ENCODE results near the gene KRT38.

The KRT38 gene

DNA sequence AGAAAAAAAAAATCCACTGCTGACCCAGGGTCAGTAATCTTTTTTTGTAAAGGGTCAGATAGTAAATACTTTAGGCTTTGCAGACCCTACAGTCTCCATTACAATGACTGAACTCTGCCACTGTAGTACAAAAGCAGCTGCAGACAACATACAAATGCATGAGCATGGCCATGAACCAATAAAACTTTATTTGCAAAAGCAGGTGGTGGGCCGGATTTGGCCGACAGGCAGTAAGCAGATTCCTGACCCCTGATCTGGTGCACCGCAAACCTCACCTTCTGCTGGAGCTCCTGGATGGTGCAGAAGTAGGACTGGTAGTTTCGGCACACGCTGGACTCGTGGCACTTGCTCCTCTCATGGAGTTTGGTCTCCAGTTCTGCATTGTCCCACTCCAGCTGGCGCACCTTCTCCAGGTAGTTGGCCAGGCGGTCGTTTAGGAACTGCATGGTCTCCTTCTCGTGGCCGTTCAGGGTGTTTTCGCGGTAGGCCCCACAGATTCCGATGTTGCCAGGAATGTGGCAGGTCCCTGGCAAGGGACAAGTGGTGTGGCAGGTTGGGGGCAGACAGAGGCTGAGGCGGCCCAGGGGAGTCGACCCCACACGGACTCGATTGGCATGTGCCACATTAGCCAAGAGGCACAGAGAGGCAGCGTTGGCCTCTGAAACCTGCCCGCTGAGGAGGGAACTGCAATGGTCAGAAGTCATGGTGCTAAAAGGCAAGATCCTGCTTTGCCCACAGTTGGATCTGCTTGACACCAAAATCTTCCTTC lies 29.5 kb downstream of the KRT38 start:
- DNase-seq (ENCODE audit: insufficient read length, low spot score) = no peak
- FAIRE-seq = no peak
- TF ChIP-seq, protein P1, sequence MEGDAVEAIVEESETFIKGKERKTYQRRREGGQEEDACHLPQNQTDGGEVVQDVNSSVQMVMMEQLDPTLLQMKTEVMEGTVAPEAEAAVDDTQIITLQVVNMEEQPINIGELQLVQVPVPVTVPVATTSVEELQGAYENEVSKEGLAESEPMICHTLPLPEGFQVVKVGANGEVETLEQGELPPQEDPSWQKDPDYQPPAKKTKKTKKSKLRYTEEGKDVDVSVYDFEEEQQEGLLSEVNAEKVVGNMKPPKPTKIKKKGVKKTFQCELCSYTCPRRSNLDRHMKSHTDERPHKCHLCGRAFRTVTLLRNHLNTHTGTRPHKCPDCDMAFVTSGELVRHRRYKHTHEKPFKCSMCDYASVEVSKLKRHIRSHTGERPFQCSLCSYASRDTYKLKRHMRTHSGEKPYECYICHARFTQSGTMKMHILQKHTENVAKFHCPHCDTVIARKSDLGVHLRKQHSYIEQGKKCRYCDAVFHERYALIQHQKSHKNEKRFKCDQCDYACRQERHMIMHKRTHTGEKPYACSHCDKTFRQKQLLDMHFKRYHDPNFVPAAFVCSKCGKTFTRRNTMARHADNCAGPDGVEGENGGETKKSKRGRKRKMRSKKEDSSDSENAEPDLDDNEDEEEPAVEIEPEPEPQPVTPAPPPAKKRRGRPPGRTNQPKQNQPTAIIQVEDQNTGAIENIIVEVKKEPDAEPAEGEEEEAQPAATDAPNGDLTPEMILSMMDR (IDR thresholded peaks at IDR 0.05; ENCODE audit: insufficient read depth, missing control alignments) = no peak

DNA sequence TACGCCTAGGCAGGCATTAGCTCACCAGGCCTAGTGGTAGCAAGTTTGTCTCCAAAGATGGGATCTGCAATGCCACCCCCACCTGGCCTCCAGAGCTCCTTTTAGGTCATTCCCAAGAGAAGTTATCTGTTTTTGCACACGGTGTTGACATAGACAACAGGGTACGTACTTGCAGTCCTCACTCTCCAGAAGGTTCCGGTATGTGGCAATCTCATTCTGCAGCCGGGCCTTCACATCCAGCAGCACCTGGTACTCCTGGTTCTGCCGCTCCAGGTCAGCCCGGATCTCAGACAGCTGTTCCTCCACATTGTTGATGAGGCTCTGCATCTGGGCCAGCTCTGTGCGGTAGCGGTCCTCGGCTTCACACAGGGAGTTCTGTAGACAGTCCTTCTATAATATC lies 33.6 kb downstream of the KRT38 start:
- TF ChIP-seq, protein P1 (IDR thresholded peaks at IDR 0.05; ENCODE audit: insufficient read depth, missing control alignments) = no peak
- no peak for DNase-seq (ENCODE audit: insufficient read length, low spot score)
- no peak for FAIRE-seq

DNA sequence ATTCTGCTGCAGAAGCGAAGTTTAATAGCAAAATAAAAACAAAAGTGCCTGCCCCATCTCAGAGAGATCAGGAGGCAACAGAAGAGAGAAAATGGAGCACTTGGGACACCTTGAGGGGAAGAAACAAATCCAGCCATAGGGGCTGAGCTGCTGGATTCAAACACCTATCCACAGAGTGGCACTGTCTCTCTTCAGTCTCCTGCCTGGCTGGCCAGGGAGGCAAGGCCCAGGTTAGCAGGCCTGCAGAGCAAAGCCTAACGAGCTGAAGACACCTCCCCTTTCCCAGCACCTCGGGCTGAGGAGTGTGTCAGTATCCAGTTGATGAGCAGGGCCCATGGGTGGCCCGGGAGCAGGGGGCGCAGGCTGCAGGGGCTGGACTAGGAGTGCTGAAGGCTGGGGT lies 34.6 kb downstream of the KRT38 start:
- no peak for FAIRE-seq
- no peak for DNase-seq (ENCODE audit: insufficient read length, low spot score)
- TF ChIP-seq, protein P1 (IDR thresholded peaks at IDR 0.05; ENCODE audit: insufficient read depth, missing control alignments) = no peak

DNA sequence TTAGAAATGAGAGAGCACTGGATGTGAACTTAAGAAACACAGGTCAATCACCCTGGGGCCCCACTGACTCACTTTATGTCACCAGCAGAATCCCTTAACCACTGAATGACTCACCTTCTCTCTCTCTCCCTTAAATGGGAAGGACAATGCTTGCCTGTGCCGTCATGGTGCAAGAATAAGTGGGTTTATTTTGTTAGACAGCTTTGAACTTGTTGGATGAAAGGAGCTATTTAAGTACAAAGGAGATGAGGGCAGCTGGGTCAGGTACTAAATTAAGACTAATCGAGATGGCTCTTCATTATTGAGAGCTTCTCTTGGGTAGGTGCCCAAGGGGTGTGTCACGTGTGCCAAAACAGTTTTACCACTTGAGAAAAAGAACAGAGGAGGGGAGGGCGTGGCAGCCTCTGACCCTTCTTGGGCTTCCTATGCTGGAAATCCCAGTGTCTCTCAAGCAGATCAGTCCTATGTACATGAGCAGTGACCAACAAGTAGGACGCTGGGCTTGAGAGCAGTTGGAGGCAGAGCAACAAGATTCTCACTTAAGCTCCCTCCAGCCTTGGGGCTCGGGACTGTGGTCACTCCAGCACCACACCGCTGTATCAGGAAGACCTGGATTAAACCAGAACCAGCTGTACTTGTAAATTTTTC lies 36.6 kb downstream of the KRT38 start:
- no peak for DNase-seq (ENCODE audit: insufficient read length, low spot score)
- TF ChIP-seq, protein P1 (IDR thresholded peaks at IDR 0.05; ENCODE audit: insufficient read depth, missing control alignments) = no peak
- no peak for FAIRE-seq

DNA sequence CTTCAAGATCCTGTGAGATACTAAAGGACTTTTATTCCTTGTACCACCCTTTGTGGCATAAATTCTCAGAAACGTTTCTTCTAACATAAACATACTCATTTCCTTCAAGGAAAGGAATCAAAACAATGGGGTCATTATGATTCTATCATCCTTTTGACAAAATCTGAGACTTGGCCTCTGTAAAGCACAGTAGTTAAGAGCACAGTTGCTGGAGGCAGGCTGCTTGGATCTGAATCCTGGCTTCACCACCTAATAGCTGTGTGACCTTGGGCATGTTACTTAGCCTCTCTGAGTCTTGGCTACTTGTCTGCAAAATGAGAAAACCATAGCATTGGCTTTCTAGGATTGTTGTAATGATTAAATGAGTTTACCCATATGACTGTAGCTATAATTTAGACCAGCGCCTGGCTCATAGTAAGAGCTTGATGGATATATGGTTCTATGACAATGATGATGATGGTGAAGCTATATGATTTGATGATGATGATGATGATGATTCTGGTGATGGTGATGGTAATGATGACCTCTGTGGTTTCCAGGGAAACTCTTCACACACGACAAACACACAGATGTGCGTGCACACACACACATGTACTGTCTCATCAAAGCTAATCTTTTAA lies 37.3 kb downstream of the KRT38 start:
- no peak for FAIRE-seq
- no peak for DNase-seq (ENCODE audit: insufficient read length, low spot score)
- TF ChIP-seq, protein P1 (IDR thresholded peaks at IDR 0.05; ENCODE audit: insufficient read depth, missing control alignments) = no peak

DNA sequence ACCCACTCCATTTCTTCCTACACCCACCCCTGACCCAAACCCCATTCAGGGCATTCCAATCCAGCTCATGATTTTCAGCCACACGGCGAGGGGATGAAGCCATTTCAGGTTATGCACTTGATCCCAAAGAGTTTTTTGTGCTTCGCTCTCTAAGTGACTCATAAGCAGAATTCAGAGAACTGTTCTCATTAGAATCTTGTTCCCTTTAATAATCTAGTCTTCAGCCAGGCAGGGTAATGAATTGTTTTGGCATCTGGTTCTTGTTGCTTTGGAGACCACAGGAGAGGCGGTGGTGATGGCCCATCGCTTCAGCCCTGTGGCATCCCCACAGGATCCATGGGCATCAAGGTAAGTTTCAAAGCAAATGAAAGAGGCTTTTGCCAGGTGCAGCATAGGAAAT lies 38.6 kb downstream of the KRT38 start:
- DNase-seq (ENCODE audit: insufficient read length, low spot score) (no peak), FAIRE-seq (no peak)
- TF ChIP-seq, protein P1 (IDR thresholded peaks at IDR 0.05; ENCODE audit: insufficient read depth, missing control alignments) = no peak

Data from D721Med (cell line).